Measurements from ENCODE around the gene ENOX2.

The ENOX2 gene

GRCh38 chrX:130695931-130696330 lies 207.1 kb downstream of the ENOX2 start:
- H3K4me3 ChIP-seq (replicated peaks; ENCODE audit: low read depth, low read length) = no peak overlapping the region
- no peak for DNase-seq (ENCODE audit: extremely low read depth, low read depth)
- no peak for TF ChIP-seq CTCF (IDR thresholded peaks at IDR 0.05; ENCODE audit: low read depth, low read length, missing control alignments)

- no peak for DNase-seq (ENCODE audit: extremely low read depth, low read depth)
- TF ChIP-seq CTCF (IDR thresholded peaks at IDR 0.05; ENCODE audit: low read depth, low read length, missing control alignments) = no peak
- no peak overlapping the region for H3K4me3 ChIP-seq (replicated peaks; ENCODE audit: low read depth, low read length)
Measured at GRCh38 chrX:130694983-130695382, 208.0 kb downstream of the ENOX2 start.

- no peak overlapping the region for H3K4me3 ChIP-seq (replicated peaks; ENCODE audit: low read depth, low read length)
- no peak for DNase-seq (ENCODE audit: extremely low read depth, low read depth)
- TF ChIP-seq CTCF (IDR thresholded peaks at IDR 0.05; ENCODE audit: low read depth, low read length, missing control alignments) = no peak
Measured at GRCh38 chrX:130691576-130691975, 211.4 kb downstream of the ENOX2 start.

GRCh38 chrX:130688360-130688759 lies 214.6 kb downstream of the ENOX2 start:
- no peak for DNase-seq (ENCODE audit: extremely low read depth, low read depth)
- no peak for TF ChIP-seq CTCF (IDR thresholded peaks at IDR 0.05; ENCODE audit: low read depth, low read length, missing control alignments)
- no peak overlapping the region for H3K4me3 ChIP-seq (replicated peaks; ENCODE audit: low read depth, low read length)

- H3K4me3 ChIP-seq (replicated peaks; ENCODE audit: low read depth, low read length) = no peak overlapping the region
- DNase-seq (ENCODE audit: extremely low read depth, low read depth) = no peak
- no peak for TF ChIP-seq CTCF (IDR thresholded peaks at IDR 0.05; ENCODE audit: low read depth, low read length, missing control alignments)
Measured at GRCh38 chrX:130682990-130683389, 220.0 kb downstream of the ENOX2 start.

GRCh38 chrX:130680164-130681035 lies 222.6 kb downstream of the ENOX2 start:
- DNase-seq (ENCODE audit: extremely low read depth, low read depth) = no peak
- no peak overlapping the region for H3K4me3 ChIP-seq (replicated peaks; ENCODE audit: low read depth, low read length)
- TF ChIP-seq CTCF (IDR thresholded peaks at IDR 0.05; ENCODE audit: low read depth, low read length, missing control alignments) = no peak

All from HFF-Myc (cell line).